Prostate gland (tissue), 2 donors: ENCODE results near the gene RPL35A. TPM values are rescaled to one million over a fixed set of nuclear protein-coding genes. Genes with fewer than 3 reads are reported as not detected.

Experiments used
- DNase-seq: peaks from one replicate; pipeline ENCODE4 v3.0.0-alpha.2; 2019; ENCODE audit warnings: low spot score
- H3K27ac ChIP-seq, 2 donors: fragments of 200-600 bp; sonication (generic); 2 replicates each; pipeline ENCODE4 v1.5.1; 2017 to 2019
- H3K27me3 ChIP-seq: fragments of 200-600 bp; sonication (generic); replicated peaks from 2 replicates; pipeline ENCODE4 v1.5.1; 2019; ENCODE audit not compliant: insufficient read depth
- H3K36me3 ChIP-seq, 2 donors: fragments of 200-600 bp; sonication (generic); 1 replicate in 1 of 2; 2 replicates in 1 of 2; pipeline versions ENCODE4 v1.5.1 to v1.8.1; 2017 to 2019
- H3K4me1 ChIP-seq: fragments of 200-600 bp; sonication (generic); replicated peaks from 2 replicates; pipeline ENCODE4 v1.5.1; 2019
- H3K4me3 ChIP-seq, 2 donors: fragments of 200-600 bp; sonication (generic); 2 replicates each; pipeline ENCODE4 v1.5.1; 2017 to 2019
- H3K9me3 ChIP-seq: fragments of 200-600 bp; sonication (generic); 2 replicates; pipeline ENCODE4 v1.5.1; 2017
- CTCF ChIP-seq, 4 experiments: fragments of 200-600 bp in 2 of 4; fragments of 450-650 bp in 2 of 4; sonication (generic) in 2 of 4; IDR thresholded peaks; 1 replicate in 3 of 4; 2 replicates in 1 of 4; pipeline ENCODE4 v1.5.1; 2016 to 2019; ENCODE audit warnings: antibody characterized with exemption in 4 of 4, mild to moderate bottlenecking in 2 of 4, moderate library complexity in 2 of 4
- POLR2A ChIP-seq: fragments of 450-650 bp; IDR thresholded peaks from one replicate; pipeline ENCODE4 v1.6.1; 2016; ENCODE audit warnings: antibody characterized with exemption, mild to moderate bottlenecking
- POLR2AphosphoS5 ChIP-seq: sonication (generic); formaldehyde crosslinking; IDR thresholded peaks from one replicate; pipeline ENCODE4 v1.6.1; 2017; ENCODE audit warnings: antibody characterized with exemption
- WGBS: methylation state at CpG from one replicate; pipeline ENCODE4 v1.1.5; 2018; 5-methylcytosine and 5-hydroxymethylcytosine counted together
- intact Hi-C: fragments of 100-400 bp; cut with DNase I; formaldehyde crosslinking; loops from one replicate; pipeline ENCODE4 v1.14.2; 2022
- total RNA-seq, 2 donors: library from RNA; depleted of rRNA; stranded (reverse); fragments of >200 nt; gene quantifications; one replicate each; pipeline ENCODE4 v1.1.0, GENCODE V29; 2016

Gene RPL35A
- total RNA-seq, 2 donors from 2014 or later: 480 to 1,367 TPM

GRCh38 chr3:197983076-197983475 lies 33.1 kb downstream of the RPL35A start:
- H3K4me3 ChIP-seq: no peak overlapping the region
- no peak for DNase-seq
- intact Hi-C loops: no loop called here
- WGBS: 100% methylated on average over 1 of the region's 1 CpG
- H3K4me1 ChIP-seq: no peaks in the 10 kb centered on the region
- no peaks in the 10 kb centered on the region for H3K27me3 ChIP-seq
- TF ChIP-seq POLR2AphosphoS5 (no peak), CTCF (IDR thresholded peaks at IDR 0.05) (no peak), POLR2A (no peak)
- no peak overlapping the region for H3K27ac ChIP-seq
- no peaks in the 10 kb centered on the region for H3K9me3 ChIP-seq
- no peaks in the 10 kb centered on the region for H3K36me3 ChIP-seq

- Histone ChIP-seq H3K9me3 (no peaks in the 10 kb centered on the region), H3K36me3 (no peaks in the 10 kb centered on the region), H3K4me3 (no peak overlapping the region), H3K27ac (no peak overlapping the region), H3K27me3 (no peaks in the 10 kb centered on the region), H3K4me1 (no peaks in the 10 kb centered on the region)
- 73% methylated on average over 4 of the region's 4 CpGs for WGBS
- no peak for TF ChIP-seq POLR2AphosphoS5
- TF ChIP-seq CTCF (IDR thresholded peaks at IDR 0.05): no peak
- no peak for TF ChIP-seq POLR2A
- intact Hi-C loops: no loop called here
- no peak for DNase-seq
Measured at GRCh38 chr3:197989651-197990050, 39.7 kb downstream of the RPL35A start.

GRCh38 chr3:197994736-197995135 lies 44.7 kb downstream of the RPL35A start:
- intact Hi-C loops: no loop called here
- Histone ChIP-seq H3K27me3 (no peaks in the 10 kb centered on the region), H3K9me3 (no peaks in the 10 kb centered on the region), H3K36me3 (no peaks in the 10 kb centered on the region), H3K4me3 (no peak overlapping the region), H3K4me1 (no peaks in the 10 kb centered on the region), H3K27ac (no peak overlapping the region)
- TF ChIP-seq POLR2A (no peak), CTCF (IDR thresholded peaks at IDR 0.05) (no peak), POLR2AphosphoS5 (no peak)
- no peak for DNase-seq
- 91% methylated on average over 1 of the region's 1 CpG for WGBS

- 94% methylated on average over 5 of the region's 5 CpGs for WGBS
- no peaks in the 10 kb centered on the region for H3K36me3 ChIP-seq
Measured at GRCh38 chr3:197996855-197997254, 46.9 kb downstream of the RPL35A start.

More at GRCh38 chr3:197996855-197997254, 46.9 kb downstream of the RPL35A start:
- Histone ChIP-seq H3K9me3 (no peaks in the 10 kb centered on the region), H3K27me3 (no peaks in the 10 kb centered on the region), H3K27ac (no peak overlapping the region), H3K4me1 (no peaks in the 10 kb centered on the region), H3K4me3 (no peak overlapping the region)
- TF ChIP-seq POLR2A (no peak), POLR2AphosphoS5 (no peak), CTCF (IDR thresholded peaks at IDR 0.05) (no peak)
- no peak for DNase-seq
- intact Hi-C loops: no loop called here
